ENCODE measurements around the gene KLC3.

KLC3 gene

DNA sequence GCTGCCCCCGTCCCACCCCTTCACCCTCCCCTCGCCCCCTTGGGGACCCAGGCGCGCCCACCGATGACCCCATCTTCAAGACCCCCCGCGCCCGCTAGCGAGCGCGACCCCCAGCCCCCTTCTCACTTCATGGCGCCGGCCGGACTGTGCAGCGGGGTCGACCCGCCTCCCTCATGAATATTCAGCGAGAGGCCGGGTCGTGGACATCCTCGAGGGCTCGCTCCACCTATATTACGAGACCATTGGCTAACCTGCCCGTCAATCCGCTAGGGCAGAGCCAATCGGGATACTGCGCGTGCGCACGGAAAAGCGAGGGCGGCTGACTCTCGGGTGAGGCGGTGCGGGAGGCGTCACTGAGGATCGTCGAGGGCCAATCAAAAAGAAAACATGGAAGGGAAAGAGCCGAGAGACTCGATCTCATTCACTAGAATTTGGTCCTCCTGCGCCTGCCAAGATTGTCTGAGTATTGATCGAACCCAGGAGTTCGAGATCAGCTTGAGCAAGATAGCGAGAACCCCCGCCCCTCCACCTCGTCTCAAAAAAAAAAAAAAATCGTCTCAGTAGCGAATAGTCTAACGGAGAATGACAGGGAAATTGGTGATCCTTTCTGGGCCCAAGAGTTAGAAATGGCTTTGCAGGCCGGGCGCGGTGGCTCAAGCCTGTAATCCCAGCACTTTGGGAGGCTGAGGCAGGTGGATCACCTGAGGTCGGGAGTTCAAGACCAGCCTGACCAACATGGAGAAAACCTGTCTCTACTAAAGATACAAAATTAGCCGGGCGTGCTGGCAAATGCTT, 30.1 kb downstream of the KLC3 start, which contains the start of gene ERCC2:
ERCC2 (minus strand) TSS at position 164 of the 795 bp plus-strand sequence; CDS start at position 131, 33 bp downstream.
- Histone ChIP-seq H3K18ac (ENCODE audit: low read depth in 1 of 2, low read length in 2 of 2) (peak within 1 kb of the TSS; percentile 74 to 86), H3K27ac (ENCODE audit: low read length, poor library complexity, severe bottlenecking) (peak within 1 kb of the TSS; percentile 90), H3K9ac (ENCODE audit: low read length) (peak within 1 kb of the TSS; percentile 89), H4K91ac (ENCODE audit: low read length) (no peak within 1 kb of the TSS), H3K36me3 (ENCODE audit: control insufficient read depth in 1 of 2, insufficient read depth in 2 of 2, low read depth in 1 of 2, low read length in 2 of 2) (peaks cover 7 to 10% of the 10 kb centered on the region in 2 experiments), H3K4me1 (ENCODE audit: control insufficient read depth, insufficient read depth, low read depth, low read length) (peaks cover 15% of the 10 kb centered on the region), H3K4ac (ENCODE audit: low read depth in 1 of 2, low read length in 2 of 2) (peak within 1 kb of the TSS; percentile 68 to 91), H2BK12ac (ENCODE audit: low read length in 2 of 2) (peak within 1 kb of the TSS in 1 of 2 experiments; percentile 10), H3K4me2 (ENCODE audit: low read length, poor library complexity, severe bottlenecking) (peak within 1 kb of the TSS; percentile 76), H3K27me3 (ENCODE audit: control insufficient read depth in 1 of 2, insufficient read depth in 1 of 2, low read length in 2 of 2) (no peaks in the 10 kb centered on the region), H4K8ac (ENCODE audit: low read length) (peak within 1 kb of the TSS; percentile 82), H3K14ac (ENCODE audit: low read length in 2 of 2) (peak within 1 kb of the TSS in 1 of 2 experiments; percentile 73), H2BK15ac (ENCODE audit: low read depth, poor library complexity, severe bottlenecking) (peak within 1 kb of the TSS; percentile 80), H3K9me3 (ENCODE audit: control insufficient read depth, low read length) (no peaks in the 10 kb centered on the region), H2BK5ac (ENCODE audit: low read depth, low read length, poor library complexity, severe bottlenecking) (no peak within 1 kb of the TSS), H2BK120ac (ENCODE audit: low read depth, low read length) (no peak within 1 kb of the TSS), H3K79me1 (replicated peaks; ENCODE audit: low read length, poor library complexity, severe bottlenecking) (peaks cover 26% of the 10 kb centered on the region), H3K4me3 (ENCODE audit: insufficient read depth in 1 of 2, low read depth in 1 of 2, low read length in 2 of 2) (peak within 1 kb of the TSS; percentile 82 to 93), H3K23ac (ENCODE audit: low read length in 2 of 2) (peak within 1 kb of the TSS in 1 of 2 experiments; percentile 86), H2AK5ac (ENCODE audit: low read length, severe bottlenecking) (no peak within 1 kb of the TSS), H2AFZ (ENCODE audit: low read depth, low read length) (peak within 1 kb of the TSS; percentile 87)
- peak; percentile 99 for DNase-seq
- 7% methylated on average over 52 of the region's 55 CpGs for WGBS

DNA sequence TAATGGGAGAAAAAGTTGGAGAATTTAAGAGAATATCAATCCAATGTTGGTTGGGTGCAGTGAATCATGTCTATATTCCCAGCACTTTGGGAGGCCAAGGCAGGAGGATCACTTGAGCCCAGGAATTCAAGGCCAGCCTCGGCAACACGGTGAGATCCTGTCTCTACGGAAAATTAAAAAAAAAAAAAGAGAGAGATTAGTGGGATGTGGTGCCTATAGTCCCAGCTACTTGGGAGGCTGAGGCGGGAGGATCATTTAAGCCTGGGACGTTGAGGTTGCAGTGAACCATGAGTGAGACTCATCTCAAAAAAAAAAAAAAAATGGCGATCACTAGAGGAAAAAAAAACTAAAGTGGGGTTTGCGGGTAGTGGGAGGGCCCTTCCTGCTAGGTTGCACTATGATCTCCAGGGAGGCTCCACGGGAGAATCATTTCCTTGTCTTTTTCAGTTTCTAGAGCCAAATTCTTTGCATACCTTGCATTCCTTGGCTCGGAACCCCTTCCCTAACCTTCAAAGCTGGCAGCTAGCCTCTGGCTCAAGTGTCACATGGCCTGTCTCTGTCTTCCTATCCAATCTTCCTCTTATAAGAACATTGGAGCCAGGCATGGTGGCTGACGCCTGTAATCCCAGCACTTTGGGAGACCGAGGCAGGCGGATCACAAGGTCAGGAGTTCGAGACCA, 35.6 kb downstream of the KLC3 start:
- Histone ChIP-seq H3K4me1 (ENCODE audit: control insufficient read depth, insufficient read depth, low read depth, low read length) (peaks cover 3% of the 10 kb centered on the region), H3K23ac (ENCODE audit: low read length in 2 of 2) (no peak overlapping the region), H2BK120ac (ENCODE audit: low read depth, low read length) (no peak overlapping the region), H2BK12ac (ENCODE audit: low read length in 2 of 2) (no peak overlapping the region), H3K27me3 (ENCODE audit: control insufficient read depth in 1 of 2, insufficient read depth in 1 of 2, low read length in 2 of 2) (no peaks in the 10 kb centered on the region), H3K14ac (ENCODE audit: low read length in 2 of 2) (no peak overlapping the region), H3K27ac (ENCODE audit: low read length, poor library complexity, severe bottlenecking) (peak overlapping the region; percentile 91), H4K8ac (ENCODE audit: low read length) (no peak overlapping the region), H2AFZ (ENCODE audit: low read depth, low read length) (no peak overlapping the region), H3K18ac (ENCODE audit: low read depth in 1 of 2, low read length in 2 of 2) (peak overlapping the region in 1 of 2 experiments; percentile 43), H2AK5ac (ENCODE audit: low read length, severe bottlenecking) (peak overlapping the region; percentile 83), H3K4ac (ENCODE audit: low read depth in 1 of 2, low read length in 2 of 2) (no peak overlapping the region), H4K91ac (ENCODE audit: low read length) (no peak overlapping the region), H3K79me1 (replicated peaks; ENCODE audit: low read length, poor library complexity, severe bottlenecking) (peaks cover 2% of the 10 kb centered on the region), H3K36me3 (ENCODE audit: control insufficient read depth in 1 of 2, insufficient read depth in 2 of 2, low read depth in 1 of 2, low read length in 2 of 2) (no peaks in the 10 kb centered on the region), H3K4me3 (ENCODE audit: insufficient read depth in 1 of 2, low read depth in 1 of 2, low read length in 2 of 2) (no peak overlapping the region), H3K4me2 (ENCODE audit: low read length, poor library complexity, severe bottlenecking) (no peak overlapping the region), H3K9me3 (ENCODE audit: control insufficient read depth, low read length) (no peaks in the 10 kb centered on the region), H2BK15ac (ENCODE audit: low read depth, poor library complexity, severe bottlenecking) (peak overlapping the region; percentile 67), H3K9ac (ENCODE audit: low read length) (peak overlapping the region; percentile 77), H2BK5ac (ENCODE audit: low read depth, low read length, poor library complexity, severe bottlenecking) (peak overlapping the region; percentile 57)
- DNase-seq: peak; percentile 64
- 34% methylated on average over 13 of the region's 13 CpGs for WGBS

DNA sequence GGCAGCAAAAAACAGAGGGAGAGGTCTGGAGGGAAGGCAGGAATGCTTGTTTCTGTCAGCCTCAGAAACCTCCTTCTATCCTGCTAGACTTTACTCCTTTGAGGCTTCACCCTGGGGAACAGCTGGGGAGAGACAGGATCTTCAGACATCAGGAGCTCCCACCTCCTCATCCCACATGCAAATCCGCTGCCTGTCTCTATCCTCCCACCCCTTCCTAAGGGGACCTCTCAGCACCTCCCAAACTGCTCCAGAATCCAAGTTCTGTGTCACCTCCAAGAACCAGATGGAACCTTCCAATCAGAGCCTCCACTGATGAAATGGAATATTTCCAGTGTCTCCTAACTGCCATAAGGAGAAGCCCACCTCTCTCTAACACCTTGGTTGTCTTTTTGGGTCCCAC, 39.6 kb downstream of the KLC3 start:
- Histone ChIP-seq H3K27me3 (ENCODE audit: control insufficient read depth in 1 of 2, insufficient read depth in 1 of 2, low read length in 2 of 2) (peaks cover 3 to 4% of the 10 kb centered on the region in 2 experiments), H3K23ac (ENCODE audit: low read length in 2 of 2) (no peak overlapping the region), H3K9ac (ENCODE audit: low read length) (peak overlapping the region; percentile 60), H2BK15ac (ENCODE audit: low read depth, poor library complexity, severe bottlenecking) (no peak overlapping the region), H3K18ac (ENCODE audit: low read depth in 1 of 2, low read length in 2 of 2) (no peak overlapping the region), H3K4me1 (ENCODE audit: control insufficient read depth, insufficient read depth, low read depth, low read length) (peaks cover 3% of the 10 kb centered on the region), H2AFZ (ENCODE audit: low read depth, low read length) (no peak overlapping the region), H2AK5ac (ENCODE audit: low read length, severe bottlenecking) (no peak overlapping the region), H3K27ac (ENCODE audit: low read length, poor library complexity, severe bottlenecking) (no peak overlapping the region), H3K36me3 (ENCODE audit: control insufficient read depth in 1 of 2, insufficient read depth in 2 of 2, low read depth in 1 of 2, low read length in 2 of 2) (peaks cover 0 to 5% of the 10 kb centered on the region in 2 experiments), H2BK120ac (ENCODE audit: low read depth, low read length) (no peak overlapping the region), H3K4me2 (ENCODE audit: low read length, poor library complexity, severe bottlenecking) (no peak overlapping the region), H4K91ac (ENCODE audit: low read length) (no peak overlapping the region), H3K4ac (ENCODE audit: low read depth in 1 of 2, low read length in 2 of 2) (no peak overlapping the region), H3K14ac (ENCODE audit: low read length in 2 of 2) (no peak overlapping the region), H3K9me3 (ENCODE audit: control insufficient read depth, low read length) (no peaks in the 10 kb centered on the region), H3K4me3 (ENCODE audit: insufficient read depth in 1 of 2, low read depth in 1 of 2, low read length in 2 of 2) (no peak overlapping the region), H2BK5ac (ENCODE audit: low read depth, low read length, poor library complexity, severe bottlenecking) (no peak overlapping the region), H4K8ac (ENCODE audit: low read length) (no peak overlapping the region), H2BK12ac (ENCODE audit: low read length in 2 of 2) (no peak overlapping the region), H3K79me1 (replicated peaks; ENCODE audit: low read length, poor library complexity, severe bottlenecking) (no peaks in the 10 kb centered on the region)
- no peak for DNase-seq
- 97% methylated on average over 1 of the region's 1 CpG for WGBS

DNA sequence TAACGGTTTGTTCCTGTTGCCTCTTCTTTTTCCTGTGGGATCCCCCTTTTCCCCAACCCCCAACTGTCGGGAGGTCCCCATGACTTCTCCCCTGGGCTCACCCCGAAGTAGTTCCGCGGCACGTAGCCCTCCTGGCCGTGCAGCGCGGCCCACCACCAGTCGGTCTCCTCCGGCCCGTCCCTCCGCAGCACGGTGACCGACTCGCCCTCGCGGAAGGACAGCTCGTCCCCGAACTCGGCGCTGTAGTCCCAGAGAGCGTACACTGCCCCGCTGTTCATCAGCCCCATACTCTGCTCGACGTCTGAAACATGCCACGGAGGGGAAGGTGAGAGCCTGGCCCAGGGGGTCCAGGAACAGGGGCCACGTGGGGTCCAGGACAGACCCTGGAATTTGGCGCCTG, 41.9 kb downstream of the KLC3 start:
- no peak overlapping the region for H3K9ac ChIP-seq (ENCODE audit: low read length)

More for the DNA sequence above, 41.9 kb downstream of the KLC3 start:
- no peak overlapping the region for H3K14ac ChIP-seq (ENCODE audit: low read length in 2 of 2)
- H3K79me1 ChIP-seq (replicated peaks; ENCODE audit: low read length, poor library complexity, severe bottlenecking): no peaks in the 10 kb centered on the region
- no peak overlapping the region for H3K27ac ChIP-seq (ENCODE audit: low read length, poor library complexity, severe bottlenecking)
- H3K9me3 ChIP-seq (ENCODE audit: control insufficient read depth, low read length): no peaks in the 10 kb centered on the region
- peaks cover 11% of the 10 kb centered on the region for H3K4me1 ChIP-seq (ENCODE audit: control insufficient read depth, insufficient read depth, low read depth, low read length)
- H3K23ac ChIP-seq (ENCODE audit: low read length in 2 of 2): no peak overlapping the region
- H2AK5ac ChIP-seq (ENCODE audit: low read length, severe bottlenecking): no peak overlapping the region
- DNase-seq: no peak
- H3K4ac ChIP-seq (ENCODE audit: low read depth in 1 of 2, low read length in 2 of 2): no peak overlapping the region
- H2AFZ ChIP-seq (ENCODE audit: low read depth, low read length): no peak overlapping the region
- no peak overlapping the region for H4K91ac ChIP-seq (ENCODE audit: low read length)
- no peak overlapping the region for H3K4me2 ChIP-seq (ENCODE audit: low read length, poor library complexity, severe bottlenecking)
- peaks cover 0 to 12% of the 10 kb centered on the region in 2 experiments for H3K36me3 ChIP-seq (ENCODE audit: control insufficient read depth in 1 of 2, insufficient read depth in 2 of 2, low read depth in 1 of 2, low read length in 2 of 2)
- peak overlapping the region; percentile 26 for H2BK15ac ChIP-seq (ENCODE audit: low read depth, poor library complexity, severe bottlenecking)
- no peak overlapping the region for H2BK120ac ChIP-seq (ENCODE audit: low read depth, low read length)
- WGBS: 97% methylated on average over 29 of the region's 29 CpGs
- H2BK5ac ChIP-seq (ENCODE audit: low read depth, low read length, poor library complexity, severe bottlenecking): no peak overlapping the region
- no peak overlapping the region for H3K4me3 ChIP-seq (ENCODE audit: insufficient read depth in 1 of 2, low read depth in 1 of 2, low read length in 2 of 2)
- no peak overlapping the region for H3K18ac ChIP-seq (ENCODE audit: low read depth in 1 of 2, low read length in 2 of 2)
- H3K27me3 ChIP-seq (ENCODE audit: control insufficient read depth in 1 of 2, insufficient read depth in 1 of 2, low read length in 2 of 2): peaks cover 16% of the 10 kb centered on the region in 2 experiments
- no peak overlapping the region for H2BK12ac ChIP-seq (ENCODE audit: low read length in 2 of 2)
- H4K8ac ChIP-seq (ENCODE audit: low read length): no peak overlapping the region
